ENCODE measurements around the gene ZBTB7C. TPM values are rescaled to one million over a fixed set of nuclear protein-coding genes. Genes with fewer than 3 reads are reported as not detected.

ZBTB7C gene
- total RNA-seq, 1 experiment from 2014 or later = 0.33 TPM

- no peak overlapping the region for H3K18ac ChIP-seq (ENCODE audit: insufficient read length, low read depth, low read length)
- no peak overlapping the region for H3K14ac ChIP-seq (ENCODE audit: insufficient read depth, low read length)
- no peak overlapping the region for H3T11ph ChIP-seq (ENCODE audit: low read length)
- no peaks in the 10 kb centered on the region for H3K23me2 ChIP-seq (ENCODE audit: insufficient read length, low read depth, low read length, poor library complexity, severe bottlenecking)
- Mint-ChIP-seq H3K36me3 (ENCODE audit: insufficient read depth in 1 of 3, low read depth in 3 of 3) (no peaks in the 10 kb centered on the region; a peak in 1 of 7 replicates), H3K4me1 (peaks cover 30 to 45% of the 10 kb centered on the region in 2 experiments), H3K27ac (no peak overlapping the region), H3K27me3 (ENCODE audit: low read depth) (peaks cover 6% of the 10 kb centered on the region), H3K4me3 (no peak overlapping the region; a peak in 1 of 5 replicates), H3K9me3 (no peaks in the 10 kb centered on the region; a peak in 1 of 5 replicates)
- H4K8ac ChIP-seq (replicated peaks; ENCODE audit: insufficient read length, low read depth, low read length) = no peak overlapping the region
- H3K4me2 ChIP-seq (ENCODE audit: insufficient read depth, insufficient read length, low read length) = no peak overlapping the region
- H2BK20ac ChIP-seq (ENCODE audit: low read depth, low read length, poor library complexity, severe bottlenecking) = no peak overlapping the region
- no peak overlapping the region for H2BK12ac ChIP-seq (ENCODE audit: insufficient read length, low read depth, low read length)
- no peak overlapping the region for H2AFZ ChIP-seq (ENCODE audit: low read length)
- H3K79me1 ChIP-seq (ENCODE audit: insufficient read depth, low read depth, low read length, poor library complexity, severe bottlenecking) = no peaks in the 10 kb centered on the region
- no peaks in the 10 kb centered on the region for H4K20me1 ChIP-seq (ENCODE audit: control insufficient read depth, insufficient read depth, insufficient read length)
- H3K27ac ChIP-seq (ENCODE audit: insufficient read length, low read depth, low read length) = no peak overlapping the region
- no peak overlapping the region for H3K4ac ChIP-seq (ENCODE audit: low read depth, low read length)
- no peak for DNase-seq
- TF ChIP-seq, protein P1, sequence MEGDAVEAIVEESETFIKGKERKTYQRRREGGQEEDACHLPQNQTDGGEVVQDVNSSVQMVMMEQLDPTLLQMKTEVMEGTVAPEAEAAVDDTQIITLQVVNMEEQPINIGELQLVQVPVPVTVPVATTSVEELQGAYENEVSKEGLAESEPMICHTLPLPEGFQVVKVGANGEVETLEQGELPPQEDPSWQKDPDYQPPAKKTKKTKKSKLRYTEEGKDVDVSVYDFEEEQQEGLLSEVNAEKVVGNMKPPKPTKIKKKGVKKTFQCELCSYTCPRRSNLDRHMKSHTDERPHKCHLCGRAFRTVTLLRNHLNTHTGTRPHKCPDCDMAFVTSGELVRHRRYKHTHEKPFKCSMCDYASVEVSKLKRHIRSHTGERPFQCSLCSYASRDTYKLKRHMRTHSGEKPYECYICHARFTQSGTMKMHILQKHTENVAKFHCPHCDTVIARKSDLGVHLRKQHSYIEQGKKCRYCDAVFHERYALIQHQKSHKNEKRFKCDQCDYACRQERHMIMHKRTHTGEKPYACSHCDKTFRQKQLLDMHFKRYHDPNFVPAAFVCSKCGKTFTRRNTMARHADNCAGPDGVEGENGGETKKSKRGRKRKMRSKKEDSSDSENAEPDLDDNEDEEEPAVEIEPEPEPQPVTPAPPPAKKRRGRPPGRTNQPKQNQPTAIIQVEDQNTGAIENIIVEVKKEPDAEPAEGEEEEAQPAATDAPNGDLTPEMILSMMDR (conservative IDR thresholded peaks at IDR 0.05) = no peak
- no peak overlapping the region for H4K91ac ChIP-seq (ENCODE audit: insufficient read length, low read depth, low read length)
- H3K79me2 ChIP-seq (ENCODE audit: insufficient read depth, low read length) = no peaks in the 10 kb centered on the region
- H3K27me3 ChIP-seq (ENCODE audit: insufficient read depth, low read length) = no peaks in the 10 kb centered on the region
- no peaks in the 10 kb centered on the region for H3K9me3 ChIP-seq (ENCODE audit: control insufficient read depth, low read depth, low read length)
- H3K23ac ChIP-seq (ENCODE audit: insufficient read length, low read depth, low read length) = no peak overlapping the region
- no peak overlapping the region for H2BK15ac ChIP-seq (ENCODE audit: low read depth, low read length)
- H4K5ac ChIP-seq (ENCODE audit: insufficient read length, low read depth, low read length) = no peak overlapping the region
- H3K9ac ChIP-seq (ENCODE audit: extremely low read depth, insufficient read length, low read length) = no peak overlapping the region
- no peak overlapping the region for H3K56ac ChIP-seq (ENCODE audit: insufficient read length, low read depth, low read length)
- H2AK5ac ChIP-seq (ENCODE audit: insufficient read length, low read length) = no peak overlapping the region
- H3K4me1 ChIP-seq (ENCODE audit: insufficient read depth, low read length) = no peaks in the 10 kb centered on the region
- H2BK120ac ChIP-seq (ENCODE audit: low read depth, low read length, poor library complexity, severe bottlenecking) = no peak overlapping the region
- WGBS (ENCODE audit: extremely low coverage, insufficient read length, low lambda C conversion rate) = no CpG with 5 or more reads among the region's 5 CpGs
- H2BK5ac ChIP-seq (ENCODE audit: insufficient read length, low read length) = no peak overlapping the region
Measured at GRCh38 chr18:48021273-48021914, 387.8 kb downstream of the ZBTB7C start.

Data from H9 (cell line).